HCT116 (cell line): Measurements from ENCODE around the gene TBL1X. TPM values are rescaled to one million over a fixed set of nuclear protein-coding genes. Genes with fewer than 3 reads are reported as not detected.

Source experiments
- ATAC-seq: fragments of 200-7000 bp; cut with Tn5 transposase; 2 replicates; pipeline ENCODE4 v1.9.1; 2020; ENCODE audit warnings: mild to moderate bottlenecking, moderate library complexity
- BruUV-seq: library from RNA; stranded (reverse); fragments of 400-500 nt; replicated peaks from 2 replicates; lab custom pipeline; 2021; lab: Mats Ljungman, UMichigan
- CTCF ChIA-PET: fragments of 300-600 bp; sonication (Branson Sonifier 250); formaldehyde crosslinking; loops from one replicate; lab custom pipeline; 2021; ENCODE audit warnings: antibody characterized with exemption; lab: Charles Lee
- POLR2A ChIA-PET: fragments of 300-600, 350-600 bp; sonication (Branson Sonifier 250); formaldehyde crosslinking; loops from one replicate; lab custom pipeline; 2021; ENCODE audit warnings: antibody characterized with exemption; lab: Charles Lee
- RAD21 ChIA-PET, 2 experiments: fragments of 300-600 bp; sonication (Branson Sonifier 250); formaldehyde crosslinking; loops; one replicate each; lab custom pipeline; 2023; ENCODE audit warnings: low total read pairs in 2 of 2; ENCODE audit not compliant: uncharacterized antibody in 2 of 2, unreplicated experiment in 2 of 2, low non-redundant PET in 1 of 2; lab: Charles Lee
- DNase-seq: peaks from one replicate; pipeline ENCODE4 v3.0.0-alpha.2; 2010; ENCODE audit warnings: low read depth, low spot score
- H2AFZ ChIP-seq: fragments of 200-600 bp; shearing (Covaris generic), sonication (generic); 2 replicates; pipeline ENCODE4 v1.6.1; 2017; ENCODE audit warnings: low read depth, mixed run types, mixed read lengths, antibody characterized with exemption, low read length; ENCODE audit not compliant: poor library complexity, severe bottlenecking
- H3K27ac ChIP-seq: 2 replicates; pipeline ENCODE4 v1.5.1; 2012; ENCODE audit warnings: low read depth, low read length
- H3K27me3 ChIP-seq: fragments of 200-600 bp; sonication (generic); 2 replicates; pipeline ENCODE4 v1.6.1; 2016; ENCODE audit warnings: mixed run types, low read length, mixed read lengths; ENCODE audit not compliant: insufficient read depth
- H3K36me3 ChIP-seq, 2 experiments: fragments of 200-500 bp in 1 of 2; fragments of 200-600 bp in 1 of 2; sonication (Bioruptor generic) in 1 of 2; sonication (generic) in 1 of 2; 2 replicates each; pipeline versions ENCODE4 v1.5.1 to v1.6.1; 2014 to 2016; ENCODE audit warnings: low read length in 2 of 2, inconsistent platforms in 1 of 2, mixed read lengths in 1 of 2, mixed run types in 1 of 2; ENCODE audit not compliant: insufficient read depth in 2 of 2, control insufficient read depth in 1 of 2
- H3K4me1 ChIP-seq, 2 experiments: fragments of 200-600 bp in 1 of 2; sonication (generic) in 1 of 2; 2 replicates each; pipeline versions ENCODE4 v1.5.1 to v1.6.1; 2012 to 2017; ENCODE audit warnings: low read length in 2 of 2, inconsistent platforms in 1 of 2, mild to moderate bottlenecking in 1 of 2, mixed read lengths in 1 of 2, mixed run types in 1 of 2, moderate library complexity in 1 of 2; ENCODE audit not compliant: insufficient read depth in 2 of 2, control insufficient read depth in 1 of 2
- H3K4me2 ChIP-seq: fragments of 200-600 bp; sonication (generic); 2 replicates; pipeline ENCODE4 v1.6.1; 2017; ENCODE audit warnings: mixed run types, low read length, mixed read lengths
- H3K4me3 ChIP-seq, 2 experiments: fragments of 200-600 bp in 1 of 2; sonication (generic) in 1 of 2; replicated peaks in 1 of 2; 2 replicates each; pipeline ENCODE4 v1.5.1; 2011 to 2016; ENCODE audit warnings: low read length in 2 of 2, control low read depth in 1 of 2, low read depth in 1 of 2, mild to moderate bottlenecking in 1 of 2, mixed read lengths in 1 of 2, mixed run types in 1 of 2
- H3K79me2 ChIP-seq: fragments of 200-600 bp; sonication (generic); 2 replicates; pipeline ENCODE4 v1.6.1; 2017; ENCODE audit warnings: mild to moderate bottlenecking, mixed run types, low read length, moderate library complexity, mixed read lengths; ENCODE audit not compliant: insufficient read depth
- H3K9ac ChIP-seq: fragments of 200-600 bp; sonication (generic); 2 replicates; pipeline ENCODE4 v1.6.1; 2016; ENCODE audit warnings: low read length, mixed read lengths
- H3K9me2 ChIP-seq: fragments of 200-600 bp; sonication (generic), shearing (Covaris generic); 2 replicates; pipeline ENCODE4 v1.6.1; 2017; ENCODE audit warnings: mixed run types, mild to moderate bottlenecking, moderate library complexity; ENCODE audit not compliant: insufficient read depth
- H3K9me3 ChIP-seq, 2 experiments: fragments of 200-500 bp in 1 of 2; fragments of 200-600 bp in 1 of 2; sonication (Bioruptor generic) in 1 of 2; sonication (generic) in 1 of 2; 2 replicates each; pipeline ENCODE4 v1.6.1; 2014 to 2017; ENCODE audit warnings: low read length in 2 of 2, mixed read lengths in 2 of 2, inconsistent platforms in 1 of 2, low read depth in 1 of 2, mild to moderate bottlenecking in 1 of 2, mixed run types in 1 of 2, moderate library complexity in 1 of 2; ENCODE audit not compliant: control insufficient read depth in 1 of 2, insufficient read depth in 1 of 2
- H4K20me1 ChIP-seq: fragments of 200-600 bp; sonication (generic), shearing (Covaris generic); 2 replicates; pipeline ENCODE4 v1.6.1; 2017; ENCODE audit warnings: mixed run types, mild to moderate bottlenecking, moderate library complexity; ENCODE audit not compliant: insufficient read depth
- ATF3 ChIP-seq: IDR thresholded peaks from 2 replicates; pipeline ENCODE4 v1.6.1; 2012
- CEBPB ChIP-seq: IDR thresholded peaks from 2 replicates; pipeline ENCODE4 v1.6.1; 2012; ENCODE audit warnings: low read depth
- CTCF ChIP-seq, 3 experiments: fragments of 200-600 bp in 1 of 3; sonication (generic) in 1 of 3; IDR thresholded peaks in 2 of 3; conservative IDR thresholded peaks in 1 of 3; 2 replicates each; pipeline ENCODE4 v1.5.1; 2012 to 2017; ENCODE audit warnings: low read depth in 2 of 3, low read length in 2 of 3, antibody characterized with exemption in 1 of 3, borderline replicate concordance in 1 of 3, control low read depth in 1 of 3, mild to moderate bottlenecking in 1 of 3, mixed read lengths in 1 of 3, mixed run types in 1 of 3, moderate library complexity in 1 of 3; ENCODE audit not compliant: insufficient read depth in 1 of 3
- EZH2 ChIP-seq: fragments of 200-600 bp; sonication (generic); IDR thresholded peaks from 2 replicates; pipeline ENCODE4 v1.6.1; 2017; ENCODE audit warnings: antibody characterized with exemption, mixed run types
- FOSL1 ChIP-seq: IDR thresholded peaks from 2 replicates; pipeline ENCODE4 v1.6.1; 2012; ENCODE audit warnings: low read depth
- JUND ChIP-seq: IDR thresholded peaks from 2 replicates; pipeline ENCODE4 v1.6.1; 2012
- POLR2AphosphoS5 ChIP-seq: IDR thresholded peaks from 2 replicates; pipeline ENCODE4 v1.6.1; 2011; ENCODE audit warnings: mild to moderate bottlenecking, low read depth, low read length, moderate library complexity
- SIN3A ChIP-seq: IDR thresholded peaks from 2 replicates; pipeline ENCODE4 v1.6.1; 2012; ENCODE audit warnings: low read depth
- SRF ChIP-seq: IDR thresholded peaks from 2 replicates; pipeline ENCODE4 v1.6.1; 2012; ENCODE audit warnings: low read depth
- YY1 ChIP-seq: IDR thresholded peaks from 2 replicates; pipeline ENCODE4 v1.6.1; 2011; ENCODE audit warnings: low read length, low read depth, moderate library complexity, mild to moderate bottlenecking; ENCODE audit not compliant: insufficient replicate concordance; ENCODE audit errors: extremely low read depth
- ZNF274 ChIP-seq: fragments of 200-500 bp; sonication (Bioruptor generic); IDR thresholded peaks from 2 replicates; pipeline ENCODE4 v1.6.1; 2014; ENCODE audit warnings: mild to moderate bottlenecking, low read depth, low read length, inconsistent platforms
- intact Hi-C: fragments of 100-400 bp; cut with micrococcal nuclease; formaldehyde crosslinking; loops from 2 replicates; pipeline ENCODE4 v1.10.0; 2022
- total RNA-seq: library from RNA; stranded (reverse); gene quantifications from one replicate; pipeline ENCODE4 v1.2.1, GENCODE V29; 2021; ENCODE audit not compliant: unreplicated experiment

The TBL1X gene
- total RNA-seq, 1 experiment from 2014 or later: 37.8 TPM

DNA sequence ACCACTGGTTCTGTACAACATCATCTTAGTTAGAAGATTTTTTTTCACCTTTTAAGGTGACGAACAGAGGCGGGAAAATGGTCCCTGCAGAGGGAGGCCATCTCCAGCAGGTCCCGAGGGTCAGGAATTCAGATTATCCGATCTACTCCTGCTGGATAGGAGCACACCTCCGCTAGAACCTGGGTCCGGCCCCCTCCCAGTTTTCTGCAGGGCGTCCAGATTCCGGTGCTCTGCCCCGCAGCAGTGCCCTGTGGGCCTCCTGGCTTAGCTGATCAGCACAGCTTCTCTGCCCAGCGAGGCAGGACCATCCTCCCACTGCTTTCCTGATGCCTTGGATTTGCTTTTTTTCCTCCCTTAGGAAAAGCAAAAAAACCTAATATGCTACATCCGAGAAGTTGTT lies 2.3 kb downstream of the TBL1X start:
- Histone ChIP-seq H3K4me3 (no peak overlapping the region), H3K4me1 (peaks cover 2 to 31% of the 10 kb centered on the region in 2 experiments; a peak in 3 of 4 replicates), H4K20me1 (no peaks in the 10 kb centered on the region), H3K9me3 (no peaks in the 10 kb centered on the region), H3K9ac (no peak overlapping the region), H3K4me2 (no peak overlapping the region), H3K79me2 (peaks cover 40% of the 10 kb centered on the region), H3K27ac (no peak overlapping the region), H3K36me3 (no peaks in the 10 kb centered on the region), H2AFZ (no peak overlapping the region), H3K9me2 (no peaks in the 10 kb centered on the region), H3K27me3 (no peaks in the 10 kb centered on the region)
- no peak for DNase-seq
- no peak for ATAC-seq
- CTCF ChIA-PET: no interaction called here
- no TSS peak for BruUV-seq
- RAD21 ChIA-PET: no interaction called here
- POLR2A ChIA-PET: no interaction called here
- TF ChIP-seq SRF (no peak), ZNF274 (no peak)
- intact Hi-C loops: no loop called here

GRCh38 chrX:9467751-9468150 lies 2.9 kb downstream of the TBL1X start:
- no peak overlapping the region for H2AFZ ChIP-seq
- H3K9me2 ChIP-seq: no peaks in the 10 kb centered on the region
- ChIA-PET CTCF (no interaction called here), RAD21 (no interaction called here), POLR2A (no interaction called here)
- no peak overlapping the region for H3K4me3 ChIP-seq
- no TSS peak for BruUV-seq
- intact Hi-C loops: no loop called here
- peaks cover 40% of the 10 kb centered on the region for H3K79me2 ChIP-seq
- peaks cover 2 to 25% of the 10 kb centered on the region in 2 experiments; a peak in 2 of 4 replicates for H3K4me1 ChIP-seq
- ATAC-seq (no peak), DNase-seq (no peak)
- no peaks in the 10 kb centered on the region for H3K36me3 ChIP-seq
- H3K4me2 ChIP-seq: no peak overlapping the region
- no peak overlapping the region for H3K9ac ChIP-seq
- no peaks in the 10 kb centered on the region for H4K20me1 ChIP-seq
- H3K27ac ChIP-seq: no peak overlapping the region
- TF ChIP-seq JUND: no peak
- no peak for TF ChIP-seq YY1
- no peak for TF ChIP-seq SIN3A
- no peak for TF ChIP-seq ATF3
- no peak for TF ChIP-seq CTCF (IDR thresholded peaks at IDR 0.05 in 2 of 3, conservative IDR thresholded peaks at IDR 0.05 in 1 of 3; ENCODE audit: borderline replicate concordance in 1 of 3, insufficient read depth in 1 of 3, low read depth in 2 of 3, low read length in 2 of 3)
- TF ChIP-seq FOSL1: no peak
- TF ChIP-seq POLR2AphosphoS5: no peak
- TF ChIP-seq EZH2: no peak
- no peak for TF ChIP-seq SRF
- TF ChIP-seq CEBPB: no peak
- no peaks in the 10 kb centered on the region for H3K27me3 ChIP-seq
- no peaks in the 10 kb centered on the region for H3K9me3 ChIP-seq
